Stimulated activated CD8-positive, alpha-beta memory T cell treated with anti-CD3 and anti-CD28 coated beads, Interleukin-7, amount 100 ng/mL, for 24 hours (primary cell): Measurements from ENCODE around the gene ZNF664.

ENCODE experiments used
- DNase-seq: peaks from one replicate; pipeline ENCODE4 v3.0.0-alpha.2; 2020; ENCODE audit warnings: low read depth

Gene ZNF664

GRCh38 chr12:123958876-123959275, 14.1 kb upstream of the ZNF664 start:
- no peak for DNase-seq

- DNase-seq = no peak
Measured at GRCh38 chr12:123960029-123960735, 12.8 kb upstream of the ZNF664 start.

GRCh38 chr12:123960856-123961255, 12.2 kb upstream of the ZNF664 start:
- DNase-seq = no peak

- no peak for DNase-seq
Measured at GRCh38 chr12:123961585-123962345, 11.2 kb upstream of the ZNF664 start.

GRCh38 chr12:123962513-123962912, 10.5 kb upstream of the ZNF664 start:
- no peak for DNase-seq

- DNase-seq = no peak
Measured at GRCh38 chr12:123963821-123964220, 9.2 kb upstream of the ZNF664 start.

- DNase-seq = no peak
Measured at GRCh38 chr12:123965382-123965781, 7.6 kb upstream of the ZNF664 start.

GRCh38 chr12:123966596-123966995, 6.4 kb upstream of the ZNF664 start:
- no peak for DNase-seq

GRCh38 chr12:123967121-123967586, 5.9 kb upstream of the ZNF664 start:
- DNase-seq = no peak

- no peak for DNase-seq
Measured at GRCh38 chr12:123971449-123971769, 1.6 kb upstream of the ZNF664 start.

- no peak for DNase-seq
Measured at GRCh38 chr12:123971770-123972456, 1.1 kb upstream of the ZNF664 start.

GRCh38 chr12:123973552-123974341, 732 bp downstream of the ZNF664 start:
- no peak for DNase-seq

- DNase-seq = no peak
Measured at GRCh38 chr12:123976227-123976826, 3.3 kb downstream of the ZNF664 start.

GRCh38 chr12:123979566-123979965, 6.6 kb downstream of the ZNF664 start:
- no peak for DNase-seq

GRCh38 chr12:123982269-123982668, 9.3 kb downstream of the ZNF664 start:
- no peak for DNase-seq

GRCh38 chr12:123983822-123984485, 10.9 kb downstream of the ZNF664 start:
- DNase-seq = no peak

- no peak for DNase-seq
Measured at GRCh38 chr12:123984903-123985302, 11.9 kb downstream of the ZNF664 start.

- no peak for DNase-seq
Measured at GRCh38 chr12:123986374-123986965, 13.5 kb downstream of the ZNF664 start.

GRCh38 chr12:123987022-123987421, 14.0 kb downstream of the ZNF664 start:
- DNase-seq = no peak

GRCh38 chr12:123989168-123989567, 16.2 kb downstream of the ZNF664 start:
- no peak for DNase-seq

- no peak for DNase-seq
Measured at GRCh38 chr12:123989753-123990152, 16.7 kb downstream of the ZNF664 start.
